HEK293 (cell line): ENCODE data around the gene SH3TC1.

Source experiments
- GLIS1 ChIP-seq: fragments of 450-650 bp; formaldehyde crosslinking; IDR thresholded peaks from 2 replicates; pipeline ENCODE4 v1.5.1; 2016; ENCODE audit warnings: missing biosample characterization, missing genetic modification characterization
- YY1 ChIP-seq: fragments of 450-650 bp; formaldehyde crosslinking; IDR thresholded peaks from 2 replicates; pipeline ENCODE4 v1.5.1; 2018; ENCODE audit warnings: missing biosample characterization, missing genetic modification characterization
- ZBTB7A ChIP-seq: fragments of 450-650 bp; formaldehyde crosslinking; IDR thresholded peaks from 2 replicates; pipeline ENCODE4 v1.5.1; 2016; ENCODE audit warnings: low read depth, missing biosample characterization, missing genetic modification characterization
- ZBTB8A ChIP-seq: fragments of 450-650 bp; formaldehyde crosslinking; IDR thresholded peaks from 2 replicates; pipeline ENCODE4 v1.5.1; 2016; ENCODE audit warnings: missing biosample characterization, missing genetic modification characterization
- ZNF157 ChIP-seq: fragments of 450-650 bp; formaldehyde crosslinking; IDR thresholded peaks from 2 replicates; pipeline ENCODE4 v1.5.1; 2016; ENCODE audit warnings: missing biosample characterization, missing genetic modification characterization
- ZNF24 ChIP-seq: fragments of 450-650 bp; formaldehyde crosslinking; IDR thresholded peaks from 2 replicates; pipeline ENCODE4 v1.5.1; 2016; ENCODE audit warnings: missing biosample characterization, missing genetic modification characterization
- ZNF274 ChIP-seq, 2 experiments: fragments of 200-500 bp in 1 of 2; fragments of 450-650 bp in 1 of 2; sonication (Bioruptor generic) in 1 of 2; formaldehyde crosslinking in 1 of 2; IDR thresholded peaks; 2 replicates each; pipeline versions ENCODE4 v1.5.1 to v1.6.1; 2014 to 2016; ENCODE audit warnings: borderline replicate concordance in 1 of 2, inconsistent platforms in 1 of 2, low read length in 1 of 2, missing biosample characterization in 1 of 2, missing genetic modification characterization in 1 of 2
- ZNF510 ChIP-seq: fragments of 450-650 bp; formaldehyde crosslinking; IDR thresholded peaks from 2 replicates; pipeline ENCODE4 v1.5.1; 2018; ENCODE audit warnings: mild to moderate bottlenecking, missing genetic modification characterization, missing biosample characterization; ENCODE audit not compliant: insufficient replicate concordance
- ZNF785 ChIP-seq: fragments of 450-650 bp; formaldehyde crosslinking; IDR thresholded peaks from 2 replicates; pipeline ENCODE4 v1.5.1; 2016; ENCODE audit warnings: missing biosample characterization, missing genetic modification characterization
- ZSCAN30 ChIP-seq: fragments of 450-650 bp; IDR thresholded peaks from 2 replicates; pipeline ENCODE4 v1.5.1; 2018; ENCODE audit warnings: missing biosample characterization, mild to moderate bottlenecking, missing genetic modification characterization, moderate library complexity
- TF ChIP-seq, protein P1 (sequence below): fragments of 450-650 bp; formaldehyde crosslinking; IDR thresholded peaks from 2 replicates; pipeline ENCODE4 v1.5.1; 2016; ENCODE audit warnings: missing biosample characterization, missing genetic modification characterization
- TF ChIP-seq, protein P2 (sequence below): fragments of 450-650 bp; formaldehyde crosslinking; IDR thresholded peaks from 2 replicates; pipeline ENCODE4 v1.5.1; 2016; ENCODE audit warnings: missing biosample characterization, missing genetic modification characterization
- TF ChIP-seq, protein P3 (sequence below): fragments of 450-650 bp; formaldehyde crosslinking; IDR thresholded peaks from 2 replicates; pipeline ENCODE4 v1.5.1; 2016; ENCODE audit warnings: missing biosample characterization, missing genetic modification characterization
- TF ChIP-seq, protein P4 (sequence below): fragments of 450-650 bp; formaldehyde crosslinking; IDR thresholded peaks from 2 replicates; pipeline ENCODE4 v1.5.1; 2016; ENCODE audit warnings: missing biosample characterization, missing genetic modification characterization, low read depth

DNA sequence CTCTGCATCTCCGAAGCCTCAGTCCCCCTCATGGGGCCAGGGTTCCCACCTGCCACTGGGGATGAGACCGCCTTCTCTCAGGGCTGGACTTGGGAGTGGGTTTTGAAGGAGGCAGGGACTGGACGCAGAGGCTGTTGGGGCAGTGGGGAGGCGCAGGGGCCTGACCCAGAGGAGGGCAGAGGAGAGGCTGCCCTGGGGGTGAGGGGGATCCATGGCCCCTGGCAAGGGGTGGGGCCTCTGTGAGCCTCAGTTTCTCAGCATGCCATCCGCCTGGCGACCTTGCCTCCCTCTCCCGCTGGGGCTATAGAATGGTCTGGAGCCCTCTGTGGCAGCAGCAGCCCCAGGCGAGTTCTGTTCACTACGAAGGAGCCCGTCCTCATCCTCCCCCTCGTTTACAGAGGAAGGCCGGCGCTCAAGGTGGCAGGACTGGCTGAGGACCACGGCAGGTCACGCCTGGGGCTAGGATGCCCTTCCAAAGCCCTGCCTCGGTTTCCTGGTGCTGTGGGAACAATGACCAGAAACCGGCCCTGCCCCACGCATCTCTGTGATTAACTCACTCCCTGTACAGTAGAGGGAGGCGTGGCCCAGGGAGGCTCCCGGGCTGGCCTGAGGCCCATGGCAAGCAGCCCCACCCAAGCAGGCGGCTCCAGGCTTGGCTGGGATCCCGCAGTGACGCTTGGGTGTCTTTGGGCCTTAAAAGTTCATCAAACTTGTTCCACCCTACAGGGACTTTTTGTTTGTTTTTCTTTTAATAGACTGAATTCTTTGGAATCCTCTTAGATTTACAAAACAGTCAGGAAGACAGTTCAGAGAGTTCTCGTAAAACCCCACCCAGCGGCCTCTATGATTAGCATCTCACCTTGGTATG is 16.0 kb upstream of the SH3TC1 start:
- TF ChIP-seq ZNF24 (tag by site-specific recombination) (no peak), ZNF785 (tag by site-specific recombination) (no peak), ZNF157 (tag by site-specific recombination) (no peak), ZNF274 (IDR thresholded peaks at IDR 0.05; ENCODE audit: low read length) (no peak), ZNF274 (tag by site-specific recombination; IDR thresholded peaks at IDR 0.05; ENCODE audit: borderline replicate concordance) (no peak), ZSCAN30 (peak; percentile 53; the same call in 1 of the 2 replicates), YY1 (no peak), GLIS1 (0 out of 2 replicates have a peak, but pooled peaks have one; percentile 22), ZBTB8A (tag by site-specific recombination) (no peak), ZBTB7A (no peak), ZNF510 (no peak)
- TF ChIP-seq, protein P1, sequence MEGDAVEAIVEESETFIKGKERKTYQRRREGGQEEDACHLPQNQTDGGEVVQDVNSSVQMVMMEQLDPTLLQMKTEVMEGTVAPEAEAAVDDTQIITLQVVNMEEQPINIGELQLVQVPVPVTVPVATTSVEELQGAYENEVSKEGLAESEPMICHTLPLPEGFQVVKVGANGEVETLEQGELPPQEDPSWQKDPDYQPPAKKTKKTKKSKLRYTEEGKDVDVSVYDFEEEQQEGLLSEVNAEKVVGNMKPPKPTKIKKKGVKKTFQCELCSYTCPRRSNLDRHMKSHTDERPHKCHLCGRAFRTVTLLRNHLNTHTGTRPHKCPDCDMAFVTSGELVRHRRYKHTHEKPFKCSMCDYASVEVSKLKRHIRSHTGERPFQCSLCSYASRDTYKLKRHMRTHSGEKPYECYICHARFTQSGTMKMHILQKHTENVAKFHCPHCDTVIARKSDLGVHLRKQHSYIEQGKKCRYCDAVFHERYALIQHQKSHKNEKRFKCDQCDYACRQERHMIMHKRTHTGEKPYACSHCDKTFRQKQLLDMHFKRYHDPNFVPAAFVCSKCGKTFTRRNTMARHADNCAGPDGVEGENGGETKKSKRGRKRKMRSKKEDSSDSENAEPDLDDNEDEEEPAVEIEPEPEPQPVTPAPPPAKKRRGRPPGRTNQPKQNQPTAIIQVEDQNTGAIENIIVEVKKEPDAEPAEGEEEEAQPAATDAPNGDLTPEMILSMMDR (tag by site-specific recombination), result no peak
- TF ChIP-seq, protein P2, sequence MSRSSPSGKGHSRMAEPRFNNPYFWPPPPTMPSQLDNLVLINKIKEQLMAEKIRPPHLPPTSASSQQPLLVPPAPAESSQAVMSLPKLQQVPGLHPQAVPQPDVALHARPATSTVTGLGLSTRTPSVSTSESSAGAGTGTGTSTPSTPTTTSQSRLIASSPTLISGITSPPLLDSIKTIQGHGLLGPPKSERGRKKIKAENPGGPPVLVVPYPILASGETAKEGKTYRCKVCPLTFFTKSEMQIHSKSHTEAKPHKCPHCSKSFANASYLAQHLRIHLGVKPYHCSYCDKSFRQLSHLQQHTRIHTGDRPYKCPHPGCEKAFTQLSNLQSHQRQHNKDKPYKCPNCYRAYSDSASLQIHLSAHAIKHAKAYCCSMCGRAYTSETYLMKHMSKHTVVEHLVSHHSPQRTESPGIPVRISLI (tag by site-specific recombination), result no peak
- TF ChIP-seq, protein P3, sequence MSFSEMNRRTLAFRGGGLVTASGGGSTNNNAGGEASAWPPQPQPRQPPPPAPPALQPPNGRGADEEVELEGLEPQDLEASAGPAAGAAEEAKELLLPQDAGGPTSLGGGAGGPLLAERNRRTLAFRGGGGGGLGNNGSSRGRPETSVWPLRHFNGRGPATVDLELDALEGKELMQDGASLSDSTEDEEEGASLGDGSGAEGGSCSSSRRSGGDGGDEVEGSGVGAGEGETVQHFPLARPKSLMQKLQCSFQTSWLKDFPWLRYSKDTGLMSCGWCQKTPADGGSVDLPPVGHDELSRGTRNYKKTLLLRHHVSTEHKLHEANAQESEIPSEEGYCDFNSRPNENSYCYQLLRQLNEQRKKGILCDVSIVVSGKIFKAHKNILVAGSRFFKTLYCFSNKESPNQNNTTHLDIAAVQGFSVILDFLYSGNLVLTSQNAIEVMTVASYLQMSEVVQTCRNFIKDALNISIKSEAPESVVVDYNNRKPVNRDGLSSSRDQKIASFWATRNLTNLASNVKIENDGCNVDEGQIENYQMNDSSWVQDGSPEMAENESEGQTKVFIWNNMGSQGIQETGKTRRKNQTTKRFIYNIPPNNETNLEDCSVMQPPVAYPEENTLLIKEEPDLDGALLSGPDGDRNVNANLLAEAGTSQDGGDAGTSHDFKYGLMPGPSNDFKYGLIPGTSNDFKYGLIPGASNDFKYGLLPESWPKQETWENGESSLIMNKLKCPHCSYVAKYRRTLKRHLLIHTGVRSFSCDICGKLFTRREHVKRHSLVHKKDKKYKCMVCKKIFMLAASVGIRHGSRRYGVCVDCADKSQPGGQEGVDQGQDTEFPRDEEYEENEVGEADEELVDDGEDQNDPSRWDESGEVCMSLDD, result no peak
- TF ChIP-seq, protein P4, sequence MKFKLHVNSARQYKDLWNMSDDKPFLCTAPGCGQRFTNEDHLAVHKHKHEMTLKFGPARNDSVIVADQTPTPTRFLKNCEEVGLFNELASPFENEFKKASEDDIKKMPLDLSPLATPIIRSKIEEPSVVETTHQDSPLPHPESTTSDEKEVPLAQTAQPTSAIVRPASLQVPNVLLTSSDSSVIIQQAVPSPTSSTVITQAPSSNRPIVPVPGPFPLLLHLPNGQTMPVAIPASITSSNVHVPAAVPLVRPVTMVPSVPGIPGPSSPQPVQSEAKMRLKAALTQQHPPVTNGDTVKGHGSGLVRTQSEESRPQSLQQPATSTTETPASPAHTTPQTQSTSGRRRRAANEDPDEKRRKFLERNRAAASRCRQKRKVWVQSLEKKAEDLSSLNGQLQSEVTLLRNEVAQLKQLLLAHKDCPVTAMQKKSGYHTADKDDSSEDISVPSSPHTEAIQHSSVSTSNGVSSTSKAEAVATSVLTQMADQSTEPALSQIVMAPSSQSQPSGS (tag by site-specific recombination), result no peak
